Measurements from ENCODE around the gene FOXP1. TPM values are rescaled to one million over a fixed set of nuclear protein-coding genes. Genes with fewer than 3 reads are reported as not detected.

Gene FOXP1
- total and polyA plus RNA-seq, 2 experiments from 2014 or later: 37.4 to 59.9 TPM

GRCh38 chr3:71389191-71389590 is 194.3 kb downstream of the FOXP1 start:
- no peak overlapping the region for H2AFZ ChIP-seq
- in situ Hi-C loops (cut with MboI): no loop called here

GRCh38 chr3:71388535-71389120 is 194.9 kb downstream of the FOXP1 start:
- DNase-seq: no peak
- H3K27me3 ChIP-seq (replicated peaks; ENCODE audit: insufficient read depth): no peaks in the 10 kb centered on the region
- no peak overlapping the region for H3K4me2 ChIP-seq (ENCODE audit: unreplicated experiment)
- no peak overlapping the region for H2AFZ ChIP-seq
- in situ Hi-C loops (cut with MboI): no loop called here
- WGBS, 2 experiments (ENCODE audit: low coverage in 1 of 2, low lambda C conversion rate in 2 of 2, missing lambda C conversion rate in 2 of 2): 92 to 94% methylated on average over 6 of the region's 6 CpGs
- TF ChIP-seq EZH2 (IDR thresholded peaks at IDR 0.05; ENCODE audit: insufficient read depth, poor library complexity, severe bottlenecking) (no peak), EZH2phosphoT487 (IDR thresholded peaks at IDR 0.05; ENCODE audit: insufficient read depth, low read depth) (no peak)
- no peaks in the 10 kb centered on the region for H3K9me3 ChIP-seq (ENCODE audit: low read depth)
- no peak overlapping the region for H3K9ac ChIP-seq
- peaks cover 26% of the 10 kb centered on the region for H3K4me1 ChIP-seq (ENCODE audit: insufficient read depth)
- no peak overlapping the region for H3K27ac ChIP-seq
- H3K4me3 ChIP-seq: no peak overlapping the region
- 0 out of 2 replicates have a peak, but pooled peaks cover 3% of the 10 kb centered on the region for H4K20me1 ChIP-seq (ENCODE audit: insufficient read depth)
- H3K9me2 ChIP-seq (ENCODE audit: insufficient read depth): no peaks in the 10 kb centered on the region
- H3F3A ChIP-seq (ENCODE audit: insufficient read depth): no peaks in the 10 kb centered on the region
- peaks cover 29% of the 10 kb centered on the region for H3K79me2 ChIP-seq (ENCODE audit: insufficient read depth)
- H3K36me3 ChIP-seq (ENCODE audit: low read depth): no peaks in the 10 kb centered on the region

More at GRCh38 chr3:71389191-71389590, 194.3 kb downstream of the FOXP1 start:
- Histone ChIP-seq H3K27me3 (replicated peaks; ENCODE audit: insufficient read depth) (no peaks in the 10 kb centered on the region), H3K79me2 (ENCODE audit: insufficient read depth) (peaks cover 34% of the 10 kb centered on the region), H3K4me2 (ENCODE audit: unreplicated experiment) (no peak overlapping the region), H3K27ac (no peak overlapping the region), H3K4me1 (ENCODE audit: insufficient read depth) (peaks cover 23% of the 10 kb centered on the region), H3K9me2 (ENCODE audit: insufficient read depth) (no peaks in the 10 kb centered on the region), H3F3A (ENCODE audit: insufficient read depth) (no peaks in the 10 kb centered on the region), H3K9me3 (ENCODE audit: low read depth) (no peaks in the 10 kb centered on the region), H3K9ac (no peak overlapping the region), H3K4me3 (no peak overlapping the region), H4K20me1 (ENCODE audit: insufficient read depth) (0 out of 2 replicates have a peak, but pooled peaks cover 3% of the 10 kb centered on the region), H3K36me3 (ENCODE audit: low read depth) (no peaks in the 10 kb centered on the region)
- 68 to 80% methylated on average over 9 to 10 of the region's 10 CpGs for WGBS, 2 experiments (ENCODE audit: low coverage in 1 of 2, low lambda C conversion rate in 2 of 2, missing lambda C conversion rate in 2 of 2)
- no peak for DNase-seq
- TF ChIP-seq EZH2 (IDR thresholded peaks at IDR 0.05; ENCODE audit: insufficient read depth, poor library complexity, severe bottlenecking): no peak
- TF ChIP-seq EZH2phosphoT487 (IDR thresholded peaks at IDR 0.05; ENCODE audit: insufficient read depth, low read depth): no peak

- Histone ChIP-seq H3K4me2 (ENCODE audit: unreplicated experiment) (no peak overlapping the region), H2AFZ (no peak overlapping the region), H3F3A (ENCODE audit: insufficient read depth) (no peaks in the 10 kb centered on the region), H3K27ac (no peak overlapping the region), H3K9ac (no peak overlapping the region), H3K9me2 (ENCODE audit: insufficient read depth) (no peaks in the 10 kb centered on the region), H3K9me3 (ENCODE audit: low read depth) (no peaks in the 10 kb centered on the region), H3K36me3 (ENCODE audit: low read depth) (no peaks in the 10 kb centered on the region), H4K20me1 (ENCODE audit: insufficient read depth) (peaks cover 4% of the 10 kb centered on the region; the same call in 1 of the 2 replicates), H3K4me1 (ENCODE audit: insufficient read depth) (peaks cover 22% of the 10 kb centered on the region), H3K27me3 (replicated peaks; ENCODE audit: insufficient read depth) (no peaks in the 10 kb centered on the region), H3K79me2 (ENCODE audit: insufficient read depth) (peaks cover 30% of the 10 kb centered on the region), H3K4me3 (no peak overlapping the region)
- no peak for TF ChIP-seq EZH2 (IDR thresholded peaks at IDR 0.05; ENCODE audit: insufficient read depth, poor library complexity, severe bottlenecking)
- no peak for TF ChIP-seq EZH2phosphoT487 (IDR thresholded peaks at IDR 0.05; ENCODE audit: insufficient read depth, low read depth)
- 69 to 73% methylated on average over 8 of the region's 8 CpGs for WGBS, 2 experiments (ENCODE audit: low coverage in 1 of 2, low lambda C conversion rate in 2 of 2, missing lambda C conversion rate in 2 of 2)
- in situ Hi-C loops (cut with MboI): no loop called here
- DNase-seq: no peak
Measured at GRCh38 chr3:71387586-71387985, 195.9 kb downstream of the FOXP1 start.

DNA sequence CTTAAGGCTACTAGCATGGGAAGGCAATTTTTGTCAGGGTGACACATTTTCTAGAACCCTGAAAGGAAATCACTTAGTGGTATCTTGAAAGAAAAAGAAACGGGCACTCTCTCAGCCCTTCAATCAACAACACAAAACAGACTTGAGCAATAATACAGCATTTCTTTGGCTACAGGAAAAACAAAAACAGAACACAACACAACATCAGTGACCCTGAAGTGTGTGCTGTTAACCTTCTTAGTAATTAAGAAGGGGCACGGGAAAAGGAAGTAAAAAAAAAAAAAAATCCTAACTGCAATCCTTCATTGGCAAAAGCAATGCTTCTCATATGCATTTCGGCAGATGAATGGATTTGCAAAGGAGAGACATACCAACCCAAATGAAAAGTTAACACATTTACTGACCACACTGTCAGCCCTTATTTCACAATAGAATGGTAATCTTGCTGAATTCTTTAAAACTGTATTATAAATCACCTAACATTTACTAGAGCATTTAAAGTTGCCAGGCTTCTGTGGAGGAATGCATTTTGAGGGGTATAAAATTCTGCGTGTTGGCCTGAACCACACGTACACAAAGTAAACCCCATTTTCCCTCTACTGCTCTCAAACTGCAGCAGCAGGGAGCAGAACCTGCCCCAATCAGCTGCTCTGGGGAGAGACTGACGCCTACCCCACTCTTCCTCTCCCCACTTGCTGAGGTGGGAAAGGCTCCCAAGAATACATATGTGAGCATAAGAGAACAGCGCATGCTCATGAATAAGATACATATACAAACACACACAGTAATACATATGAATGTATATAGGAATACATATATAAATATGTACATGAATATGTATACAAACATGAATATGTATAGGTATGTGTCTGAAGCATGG is 198.5 kb downstream of the FOXP1 start:
- Histone ChIP-seq H3K9ac (no peak overlapping the region), H3F3A (ENCODE audit: insufficient read depth) (no peaks in the 10 kb centered on the region), H3K36me3 (ENCODE audit: low read depth) (no peaks in the 10 kb centered on the region), H3K27me3 (replicated peaks; ENCODE audit: insufficient read depth) (no peaks in the 10 kb centered on the region), H4K20me1 (ENCODE audit: insufficient read depth) (peaks cover 3% of the 10 kb centered on the region; the same call in 1 of the 2 replicates), H2AFZ (no peak overlapping the region), H3K79me2 (ENCODE audit: insufficient read depth) (peaks cover 27% of the 10 kb centered on the region), H3K27ac (no peak overlapping the region), H3K9me2 (ENCODE audit: insufficient read depth) (no peaks in the 10 kb centered on the region), H3K4me1 (ENCODE audit: insufficient read depth) (peaks cover 20% of the 10 kb centered on the region), H3K4me2 (ENCODE audit: unreplicated experiment) (no peak overlapping the region), H3K9me3 (ENCODE audit: low read depth) (no peaks in the 10 kb centered on the region), H3K4me3 (no peak overlapping the region)
- DNase-seq: no peak
- in situ Hi-C loops (cut with MboI): no loop called here
- no peak for TF ChIP-seq EZH2 (IDR thresholded peaks at IDR 0.05; ENCODE audit: insufficient read depth, poor library complexity, severe bottlenecking)
- no peak for TF ChIP-seq EZH2phosphoT487 (IDR thresholded peaks at IDR 0.05; ENCODE audit: insufficient read depth, low read depth)
- WGBS, 2 experiments (ENCODE audit: low coverage in 1 of 2, low lambda C conversion rate in 2 of 2, missing lambda C conversion rate in 2 of 2): 94% methylated on average over 7 of the region's 7 CpGs
